PFSK-1 (cell line): ENCODE measurements around the gene NPW.

Experiments used
- FOXP2 ChIP-seq: optimal IDR thresholded peaks from 2 replicates; pipeline ENCODE3; 2011; ENCODE audit warnings: borderline replicate concordance, control low read depth, inconsistent platforms; ENCODE audit not compliant: insufficient read depth; ENCODE audit errors: extremely low read length, extremely low read depth
- POLR2AphosphoS5 ChIP-seq: IDR thresholded peaks from 2 replicates; pipeline ENCODE4 v1.6.1; 2012; ENCODE audit warnings: low read depth, mild to moderate bottlenecking, control low read depth, low read length, moderate library complexity
- REST ChIP-seq, 2 experiments: IDR thresholded peaks; 2 replicates each; pipeline versions ENCODE4 v1.6.1 to v1.8.0; 2011 to 2012; ENCODE audit warnings: low read depth in 2 of 2, low read length in 2 of 2, control low read depth in 1 of 2, inconsistent platforms in 1 of 2, mild to moderate bottlenecking in 1 of 2, moderate library complexity in 1 of 2; ENCODE audit not compliant: insufficient read depth in 1 of 2
- SIN3A ChIP-seq: IDR thresholded peaks from 2 replicates; pipeline ENCODE4 v1.6.1; 2012; ENCODE audit warnings: mild to moderate bottlenecking, low read length, moderate library complexity, borderline replicate concordance; ENCODE audit not compliant: insufficient read depth
- TAF1 ChIP-seq: IDR thresholded peaks from 2 replicates; pipeline ENCODE4 v1.6.1; 2012; ENCODE audit warnings: low read length, control low read depth, borderline replicate concordance; ENCODE audit not compliant: insufficient read depth

Gene NPW

GRCh38 chr16:1991135-1991551 is 28.4 kb upstream of the NPW start:
- no peak for TF ChIP-seq SIN3A

GRCh38 chr16:1991588-1991947 is 28.0 kb upstream of the NPW start:
- TF ChIP-seq TAF1 (no peak), FOXP2 (no peak), POLR2AphosphoS5 (no peak), REST (IDR thresholded peaks at IDR 0.05; ENCODE audit: insufficient read depth in 1 of 2, low read depth in 2 of 2, low read length in 2 of 2) (no peak), SIN3A (no peak)

GRCh38 chr16:1991948-1992703 is 27.5 kb upstream of the NPW start:
- no peak for TF ChIP-seq TAF1
- TF ChIP-seq SIN3A: no peak
- no peak for TF ChIP-seq REST (IDR thresholded peaks at IDR 0.05; ENCODE audit: insufficient read depth in 1 of 2, low read depth in 2 of 2, low read length in 2 of 2)
- TF ChIP-seq FOXP2: no peak
- no peak for TF ChIP-seq POLR2AphosphoS5

GRCh38 chr16:1992704-1993317 is 26.8 kb upstream of the NPW start:
- TF ChIP-seq TAF1 (no peak), SIN3A (no peak), FOXP2 (no peak), REST (IDR thresholded peaks at IDR 0.05; ENCODE audit: insufficient read depth in 1 of 2, low read depth in 2 of 2, low read length in 2 of 2) (no peak), POLR2AphosphoS5 (no peak)

GRCh38 chr16:1993731-1994131 is 25.9 kb upstream of the NPW start:
- no peak for TF ChIP-seq SIN3A
- no peak for TF ChIP-seq TAF1
- TF ChIP-seq FOXP2: no peak
- no peak for TF ChIP-seq REST (IDR thresholded peaks at IDR 0.05; ENCODE audit: insufficient read depth in 1 of 2, low read depth in 2 of 2, low read length in 2 of 2)
- TF ChIP-seq POLR2AphosphoS5: no peak
